GM21528 (cell line): ENCODE results near the gene RIPK1.
"Not testable (repeated sequence)": the region's sequence is repeated elsewhere in the genome, so short reads cannot be mapped to it uniquely, and the experiment has no call there.

Source experiments
- ATAC-seq: cut with Tn5 transposase; IDR thresholded peaks from one replicate; pipeline ENCODE4 v1.9.1; 2021; ENCODE audit warnings: mild to moderate bottlenecking, moderate library complexity; ENCODE audit not compliant: unreplicated experiment, low FRiP score

RIPK1 gene

GRCh38 chr6:3131695-3132094 lies 63.4 kb downstream of the RIPK1 start:
- ATAC-seq = no peak

GRCh38 chr6:3133515-3133914 lies 65.2 kb downstream of the RIPK1 start:
- ATAC-seq = no peak

GRCh38 chr6:3135668-3136291 lies 67.5 kb downstream of the RIPK1 start:
- no peak for ATAC-seq

- no peak for ATAC-seq
These were observed 68.2 kb downstream of the RIPK1 start for GRCh38 chr6:3136292-3137011.

- no peak for ATAC-seq
These were observed 68.9 kb downstream of the RIPK1 start for GRCh38 chr6:3137057-3137777.

GRCh38 chr6:3137873-3138272 lies 69.6 kb downstream of the RIPK1 start:
- not testable (repeated sequence) for ATAC-seq

GRCh38 chr6:3138341-3138740 lies 70.0 kb downstream of the RIPK1 start:
- no peak for ATAC-seq

GRCh38 chr6:3139090-3139903 lies 71.0 kb downstream of the RIPK1 start:
- ATAC-seq = no peak

GRCh38 chr6:3140201-3140600 lies 71.9 kb downstream of the RIPK1 start:
- no peak for ATAC-seq

GRCh38 chr6:3142536-3142935 lies 74.2 kb downstream of the RIPK1 start:
- no peak for ATAC-seq

GRCh38 chr6:3143158-3143557 lies 74.9 kb downstream of the RIPK1 start:
- no peak for ATAC-seq

- ATAC-seq = no peak
These were observed 76.3 kb downstream of the RIPK1 start for GRCh38 chr6:3144571-3144970.

GRCh38 chr6:3147914-3148757 lies 79.8 kb downstream of the RIPK1 start:
- ATAC-seq = no peak

GRCh38 chr6:3151691-3152090 lies 83.4 kb downstream of the RIPK1 start:
- ATAC-seq = no peak

- no peak for ATAC-seq
These were observed 84.4 kb downstream of the RIPK1 start for GRCh38 chr6:3152689-3153088.

GRCh38 chr6:3155416-3155815 lies 87.1 kb downstream of the RIPK1 start:
- not testable (repeated sequence) for ATAC-seq

- ATAC-seq = not testable (repeated sequence)
These were observed 88.2 kb downstream of the RIPK1 start for GRCh38 chr6:3156184-3157130.

- ATAC-seq = peak; percentile 82
These were observed 89.0 kb downstream of the RIPK1 start, which contains the start of gene TUBB2A for GRCh38 chr6:3157131-3157933. Gene TUBB2A, minus strand, starts transcription at chr6:3157544. Its CDS starts 81 bp downstream, at chr6:3157463.
